ENCODE data around the gene VEZT. TPM values are rescaled to one million over a fixed set of nuclear protein-coding genes. Genes with fewer than 3 reads are reported as not detected.
A peak's percentile ranks its signal among the peaks of the same experiment; 100 is the strongest.

The VEZT gene
- total RNA-seq, 1 experiment from 2014 or later: 46.4 TPM

GRCh38 chr12:95206916-95207315 lies 10.7 kb upstream of the VEZT start:
- TF ChIP-seq CBX3 (IDR thresholded peaks at IDR 0.05; ENCODE audit: low read depth): no peak
- TF ChIP-seq CTCF (IDR thresholded peaks at IDR 0.05 in 2 of 3, conservative IDR thresholded peaks at IDR 0.05 in 1 of 3; ENCODE audit: borderline replicate concordance in 1 of 3, insufficient read depth in 1 of 3, low read depth in 2 of 3, low read length in 2 of 3): no peak
- TF ChIP-seq POLR2A (IDR thresholded peaks at IDR 0.05; ENCODE audit: borderline replicate concordance, extremely low read depth, insufficient read depth, insufficient read length): no peak
- TF ChIP-seq, protein P1, sequence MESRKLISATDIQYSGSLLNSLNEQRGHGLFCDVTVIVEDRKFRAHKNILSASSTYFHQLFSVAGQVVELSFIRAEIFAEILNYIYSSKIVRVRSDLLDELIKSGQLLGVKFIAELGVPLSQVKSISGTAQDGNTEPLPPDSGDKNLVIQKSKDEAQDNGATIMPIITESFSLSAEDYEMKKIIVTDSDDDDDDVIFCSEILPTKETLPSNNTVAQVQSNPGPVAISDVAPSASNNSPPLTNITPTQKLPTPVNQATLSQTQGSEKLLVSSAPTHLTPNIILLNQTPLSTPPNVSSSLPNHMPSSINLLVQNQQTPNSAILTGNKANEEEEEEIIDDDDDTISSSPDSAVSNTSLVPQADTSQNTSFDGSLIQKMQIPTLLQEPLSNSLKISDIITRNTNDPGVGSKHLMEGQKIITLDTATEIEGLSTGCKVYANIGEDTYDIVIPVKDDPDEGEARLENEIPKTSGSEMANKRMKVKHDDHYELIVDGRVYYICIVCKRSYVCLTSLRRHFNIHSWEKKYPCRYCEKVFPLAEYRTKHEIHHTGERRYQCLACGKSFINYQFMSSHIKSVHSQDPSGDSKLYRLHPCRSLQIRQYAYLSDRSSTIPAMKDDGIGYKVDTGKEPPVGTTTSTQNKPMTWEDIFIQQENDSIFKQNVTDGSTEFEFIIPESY (IDR thresholded peaks at IDR 0.05; ENCODE audit: extremely low read depth, insufficient replicate concordance, low read length): no peak
- no peak for TF ChIP-seq JUND (IDR thresholded peaks at IDR 0.05)
- TF ChIP-seq EZH2phosphoT487 (IDR thresholded peaks at IDR 0.05; ENCODE audit: borderline replicate concordance): no peak
- no peak for TF ChIP-seq POLR2AphosphoS5 (IDR thresholded peaks at IDR 0.05; ENCODE audit: low read depth, low read length)
- no peak for TF ChIP-seq ZNF274 (IDR thresholded peaks at IDR 0.05; ENCODE audit: low read depth, low read length)
- TF ChIP-seq SP1 (IDR thresholded peaks at IDR 0.05; ENCODE audit: low read depth): no peak
- no peak for TF ChIP-seq ELF1 (IDR thresholded peaks at IDR 0.05; ENCODE audit: borderline replicate concordance, low read depth)
- no peak for TF ChIP-seq YY1 (IDR thresholded peaks at IDR 0.05; ENCODE audit: extremely low read depth, insufficient replicate concordance, low read depth, low read length)
- TF ChIP-seq, protein P2, sequence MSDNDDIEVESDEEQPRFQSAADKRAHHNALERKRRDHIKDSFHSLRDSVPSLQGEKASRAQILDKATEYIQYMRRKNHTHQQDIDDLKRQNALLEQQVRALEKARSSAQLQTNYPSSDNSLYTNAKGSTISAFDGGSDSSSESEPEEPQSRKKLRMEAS (IDR thresholded peaks at IDR 0.05): no peak
- no peak for TF ChIP-seq FOSL1 (IDR thresholded peaks at IDR 0.05; ENCODE audit: low read depth)
- no peak for TF ChIP-seq TCF7L2 (IDR thresholded peaks at IDR 0.05; ENCODE audit: borderline replicate concordance, extremely low read depth, insufficient read depth, insufficient read length)
- no peak for TF ChIP-seq ZFX (IDR thresholded peaks at IDR 0.05)
- no peak for TF ChIP-seq EZH2 (IDR thresholded peaks at IDR 0.05)
- TF ChIP-seq ATF3 (IDR thresholded peaks at IDR 0.05): no peak
- no peak for TF ChIP-seq SIN3A (IDR thresholded peaks at IDR 0.05; ENCODE audit: low read depth)
- Histone ChIP-seq H3K9me3 (ENCODE audit: control insufficient read depth in 1 of 2, insufficient read depth in 1 of 2, low read depth in 1 of 2, low read length in 2 of 2) (no peaks in the 10 kb centered on the region), H3K27me3 (ENCODE audit: insufficient read depth, low read length) (no peaks in the 10 kb centered on the region), H3K36me3 (ENCODE audit: control insufficient read depth in 1 of 2, insufficient read depth in 2 of 2, low read length in 2 of 2) (no peaks in the 10 kb centered on the region), H3K9ac (ENCODE audit: low read length) (no peak overlapping the region), H4K20me1 (ENCODE audit: insufficient read depth) (no peaks in the 10 kb centered on the region), H3K79me2 (ENCODE audit: insufficient read depth, low read length) (peaks cover 60% of the 10 kb centered on the region), H3K4me1 (ENCODE audit: control insufficient read depth in 1 of 2, insufficient read depth in 2 of 2, low read length in 2 of 2) (peaks cover 42 to 64% of the 10 kb centered on the region in 2 experiments), H2AFZ (ENCODE audit: low read depth, low read length, poor library complexity, severe bottlenecking) (no peak overlapping the region), H3K9me2 (ENCODE audit: insufficient read depth) (no peaks in the 10 kb centered on the region), H3K27ac (ENCODE audit: low read depth, low read length) (no peak overlapping the region), H3K4me3 (replicated peaks in 1 of 2; ENCODE audit: low read depth in 1 of 2, low read length in 2 of 2) (no peak overlapping the region), H3K4me2 (ENCODE audit: low read length) (peak overlapping the region; percentile 83; the same call in 1 of the 2 replicates)
- ChIA-PET CTCF (no interaction called here), RAD21 (ENCODE audit: low non-redundant PET in 1 of 2, low total read pairs in 2 of 2, uncharacterized antibody in 2 of 2, unreplicated experiment in 2 of 2) (no interaction called here), POLR2A (no interaction called here)
- no peak for DNase-seq (ENCODE audit: low read depth, low spot score)
- ATAC-seq: no peak
- no TSS peak for BruUV-seq (replicated peaks)
- intact Hi-C loops (cut with micrococcal nuclease): no loop called here

All from HCT116 (cell line).